HG03558 (cell line): ENCODE data around the gene MAP1S.

Experiments
- ATAC-seq: cut with Tn5 transposase; IDR thresholded peaks from one replicate; pipeline ENCODE4 v1.9.1; 2021; ENCODE audit warnings: moderate number of reproducible peaks; ENCODE audit not compliant: unreplicated experiment; ENCODE audit errors: extremely low read depth

MAP1S gene

GRCh38 chr19:17687857-17688784, 31.2 kb upstream of the MAP1S start, which contains the start of gene UNC13A:
TSS of gene UNC13A (minus strand) at chr19:17688354. CDS start at chr19:17688199, 155 bp downstream.
- ATAC-seq = no peak

- no peak for ATAC-seq
These were observed 30.3 kb upstream of the MAP1S start for GRCh38 chr19:17688853-17689595.

- no peak for ATAC-seq
These were observed 26.7 kb upstream of the MAP1S start for GRCh38 chr19:17692566-17692965.

- no peak for ATAC-seq
These were observed 24.1 kb upstream of the MAP1S start for GRCh38 chr19:17695198-17695597.

- no peak for ATAC-seq
These were observed 15.3 kb upstream of the MAP1S start for GRCh38 chr19:17703824-17704463.

- no peak for ATAC-seq
These were observed 12.5 kb upstream of the MAP1S start for GRCh38 chr19:17706750-17707181.

GRCh38 chr19:17711851-17712250, 7.4 kb upstream of the MAP1S start:
- ATAC-seq = no peak

GRCh38 chr19:17716309-17716929, 2.9 kb upstream of the MAP1S start:
- ATAC-seq = no peak

- ATAC-seq = no peak
These were observed 732 bp upstream of the MAP1S start for GRCh38 chr19:17718550-17718946.

- no peak for ATAC-seq
These were observed 585 bp downstream of the MAP1S start for GRCh38 chr19:17719730-17720400.

- no peak for ATAC-seq
These were observed 1.2 kb downstream of the MAP1S start for GRCh38 chr19:17720440-17720839.

GRCh38 chr19:17721111-17721628, 1.9 kb downstream of the MAP1S start:
- ATAC-seq = no peak

- no peak for ATAC-seq
These were observed 2.5 kb downstream of the MAP1S start for GRCh38 chr19:17721821-17722220.

- ATAC-seq = no peak
These were observed 3.5 kb downstream of the MAP1S start for GRCh38 chr19:17722655-17723240.

GRCh38 chr19:17724655-17725054, 5.4 kb downstream of the MAP1S start:
- ATAC-seq = no peak

- ATAC-seq = no peak
These were observed 6.3 kb downstream of the MAP1S start for GRCh38 chr19:17725422-17726078.

GRCh38 chr19:17726136-17726741, 7.0 kb downstream of the MAP1S start:
- ATAC-seq = no peak
